ENCODE results near the gene SYCP3. TPM values are rescaled to one million over a fixed set of nuclear protein-coding genes. Genes with fewer than 3 reads are reported as not detected.

The SYCP3 gene
- total RNA-seq, 1 donor from 2014 or later, result not detected

GRCh38 chr12:101764051-101764792 lies 25.0 kb upstream of the SYCP3 start:
- no peaks in the 10 kb centered on the region for H3K27me3 ChIP-seq (ENCODE audit: control insufficient read depth, insufficient read depth, low read length)
- no peak for TF ChIP-seq CTCF (IDR thresholded peaks at IDR 0.05; ENCODE audit: insufficient read depth, low read length, poor library complexity, severe bottlenecking)
- no peak for DNase-seq (ENCODE audit: low read depth)
- no peaks in the 10 kb centered on the region for H3K36me3 ChIP-seq (ENCODE audit: control insufficient read depth, insufficient read depth, low read length)
- no peak overlapping the region for H3K4me3 ChIP-seq (ENCODE audit: low read depth, low read length)

- H3K4me3 ChIP-seq (ENCODE audit: low read depth, low read length), result no peak overlapping the region
- H3K36me3 ChIP-seq (ENCODE audit: control insufficient read depth, insufficient read depth, low read length), result no peaks in the 10 kb centered on the region
- no peak for DNase-seq (ENCODE audit: low read depth)
- no peaks in the 10 kb centered on the region for H3K27me3 ChIP-seq (ENCODE audit: control insufficient read depth, insufficient read depth, low read length)
- TF ChIP-seq CTCF (IDR thresholded peaks at IDR 0.05; ENCODE audit: insufficient read depth, low read length, poor library complexity, severe bottlenecking), result no peak
These were observed 24.1 kb upstream of the SYCP3 start for GRCh38 chr12:101763246-101763931.

- TF ChIP-seq CTCF (IDR thresholded peaks at IDR 0.05; ENCODE audit: insufficient read depth, low read length, poor library complexity, severe bottlenecking), result no peak
- no peaks in the 10 kb centered on the region for H3K36me3 ChIP-seq (ENCODE audit: control insufficient read depth, insufficient read depth, low read length)
These were observed 22.5 kb upstream of the SYCP3 start for GRCh38 chr12:101761781-101762180.

GRCh38 chr12:101761350-101761749 lies 22.1 kb upstream of the SYCP3 start:
- Histone ChIP-seq H3K36me3 (ENCODE audit: control insufficient read depth, insufficient read depth, low read length) (no peaks in the 10 kb centered on the region), H3K4me3 (ENCODE audit: low read depth, low read length) (no peak overlapping the region), H3K27me3 (ENCODE audit: control insufficient read depth, insufficient read depth, low read length) (no peaks in the 10 kb centered on the region)
- TF ChIP-seq CTCF (IDR thresholded peaks at IDR 0.05; ENCODE audit: insufficient read depth, low read length, poor library complexity, severe bottlenecking), result no peak
- DNase-seq (ENCODE audit: low read depth), result no peak

More at GRCh38 chr12:101761781-101762180, 22.5 kb upstream of the SYCP3 start:
- no peak for DNase-seq (ENCODE audit: low read depth)
- no peaks in the 10 kb centered on the region for H3K27me3 ChIP-seq (ENCODE audit: control insufficient read depth, insufficient read depth, low read length)
- H3K4me3 ChIP-seq (ENCODE audit: low read depth, low read length), result no peak overlapping the region

- no peak for DNase-seq (ENCODE audit: low read depth)
These were observed 20.3 kb upstream of the SYCP3 start for GRCh38 chr12:101759396-101760047.

More at GRCh38 chr12:101759396-101760047, 20.3 kb upstream of the SYCP3 start:
- peak; percentile 77 for TF ChIP-seq CTCF (IDR thresholded peaks at IDR 0.05; ENCODE audit: insufficient read depth, low read length, poor library complexity, severe bottlenecking)
- no peak overlapping the region for H3K4me3 ChIP-seq (ENCODE audit: low read depth, low read length)
- no peaks in the 10 kb centered on the region for H3K36me3 ChIP-seq (ENCODE audit: control insufficient read depth, insufficient read depth, low read length)
- H3K27me3 ChIP-seq (ENCODE audit: control insufficient read depth, insufficient read depth, low read length), result no peaks in the 10 kb centered on the region
